ENCODE results near the gene PROZ. TPM values are rescaled to one million over a fixed set of nuclear protein-coding genes. Genes with fewer than 3 reads are reported as not detected.
"Not testable (repeated sequence)": the region's sequence is repeated elsewhere in the genome, so short reads cannot be mapped to it uniquely, and the experiment has no call there.

Gene PROZ
- total RNA-seq, 1 donor from 2014 or later, result not detected

- DNase-seq (ENCODE audit: low read depth) (no peak), FAIRE-seq (no peak)
- Histone ChIP-seq H3K4me2 (ENCODE audit: low read length) (peak overlapping the region; percentile 67), H3K4me1 (ENCODE audit: insufficient read depth, low read length) (peaks cover 3% of the 10 kb centered on the region), H3K79me2 (ENCODE audit: insufficient read depth, low read length) (no peaks in the 10 kb centered on the region), H3K9me3 (ENCODE audit: insufficient read depth, low read depth, low read length) (no peaks in the 10 kb centered on the region), H2AFZ (ENCODE audit: low read depth, low read length) (peak overlapping the region; percentile 47), H3K27ac (ENCODE audit: low read depth, low read length) (no peak overlapping the region), H3K36me3 (ENCODE audit: insufficient read depth, low read length) (no peaks in the 10 kb centered on the region), H3K27me3 (ENCODE audit: insufficient read depth, low read length) (peaks cover 20% of the 10 kb centered on the region), H3K9ac (ENCODE audit: low read length) (no peak overlapping the region), H3K4me3 (ENCODE audit: insufficient read depth, low read depth, low read length) (peak overlapping the region; percentile 5), H4K20me1 (ENCODE audit: insufficient read depth, low read length) (no peaks in the 10 kb centered on the region)
- Mint-ChIP-seq H3K9me3 (ENCODE audit: unreplicated experiment) (peaks cover 3% of the 10 kb centered on the region), H3K4me1 (ENCODE audit: low read depth, unreplicated experiment) (no peaks in the 10 kb centered on the region), H3K36me3 (ENCODE audit: low read depth, unreplicated experiment) (no peaks in the 10 kb centered on the region), H3K27ac (ENCODE audit: unreplicated experiment) (no peak overlapping the region), H3K4me3 (ENCODE audit: unreplicated experiment) (no peak overlapping the region), H3K27me3 (ENCODE audit: low read depth, unreplicated experiment) (peaks cover 11% of the 10 kb centered on the region)
- TF ChIP-seq EZH2 (IDR thresholded peaks at IDR 0.05; ENCODE audit: insufficient read depth, low read length), result peak; percentile 71
- TF ChIP-seq CTCF (IDR thresholded peaks at IDR 0.05; ENCODE audit: insufficient read depth, low read depth, low read length), result no peak
Observed at GRCh38 chr13:113110048-113110851, 48.2 kb upstream of the PROZ start.

DNA sequence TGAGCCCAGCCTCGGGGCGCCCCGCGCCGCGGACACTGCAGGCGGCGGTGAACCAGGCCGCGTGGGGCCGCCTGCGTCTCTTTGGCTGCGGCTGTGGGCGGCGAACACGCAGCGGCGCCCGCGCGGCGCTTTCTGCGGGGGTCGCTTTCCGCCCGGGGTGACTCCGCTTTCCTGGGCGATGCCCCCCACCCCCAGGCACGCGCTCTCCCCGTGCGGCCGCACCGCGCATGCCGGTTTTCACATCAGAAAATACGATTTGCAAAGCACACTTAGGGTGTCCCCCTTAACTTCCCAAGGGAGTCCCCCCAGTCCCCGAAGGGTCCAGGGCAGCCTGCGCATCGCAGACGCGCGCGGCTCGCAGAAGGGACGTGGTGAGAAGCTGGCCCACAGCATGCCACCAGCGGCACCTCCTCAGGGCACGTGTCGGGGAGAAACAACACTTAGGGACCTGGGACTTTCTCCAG, 47.6 kb upstream of the PROZ start:
- Mint-ChIP-seq H3K27me3 (ENCODE audit: low read depth, unreplicated experiment) (peaks cover 15% of the 10 kb centered on the region), H3K36me3 (ENCODE audit: low read depth, unreplicated experiment) (no peaks in the 10 kb centered on the region), H3K27ac (ENCODE audit: unreplicated experiment) (no peak overlapping the region), H3K4me1 (ENCODE audit: low read depth, unreplicated experiment) (no peaks in the 10 kb centered on the region), H3K4me3 (ENCODE audit: unreplicated experiment) (no peak overlapping the region), H3K9me3 (ENCODE audit: unreplicated experiment) (peaks cover 3% of the 10 kb centered on the region)
- H2AFZ ChIP-seq (ENCODE audit: low read depth, low read length), result peak overlapping the region; percentile 47
- FAIRE-seq, result no peak
- peaks cover 20% of the 10 kb centered on the region for H3K27me3 ChIP-seq (ENCODE audit: insufficient read depth, low read length)
- DNase-seq (ENCODE audit: low read depth), result no peak
- H3K9me3 ChIP-seq (ENCODE audit: insufficient read depth, low read depth, low read length), result no peaks in the 10 kb centered on the region
- no peak overlapping the region for H3K9ac ChIP-seq (ENCODE audit: low read length)
- H3K79me2 ChIP-seq (ENCODE audit: insufficient read depth, low read length), result no peaks in the 10 kb centered on the region
- no peaks in the 10 kb centered on the region for H4K20me1 ChIP-seq (ENCODE audit: insufficient read depth, low read length)
- no peak for TF ChIP-seq EZH2 (IDR thresholded peaks at IDR 0.05; ENCODE audit: insufficient read depth, low read length)
- no peak overlapping the region for H3K4me3 ChIP-seq (ENCODE audit: insufficient read depth, low read depth, low read length)
- H3K4me1 ChIP-seq (ENCODE audit: insufficient read depth, low read length), result peaks cover 3% of the 10 kb centered on the region
- H3K4me2 ChIP-seq (ENCODE audit: low read length), result peak overlapping the region; percentile 67
- no peak overlapping the region for H3K27ac ChIP-seq (ENCODE audit: low read depth, low read length)
- H3K36me3 ChIP-seq (ENCODE audit: insufficient read depth, low read length), result no peaks in the 10 kb centered on the region

GRCh38 chr13:113111821-113112220, 46.6 kb upstream of the PROZ start:
- peaks cover 24% of the 10 kb centered on the region for H3K27me3 Mint-ChIP-seq (ENCODE audit: low read depth, unreplicated experiment)
- H3K27me3 ChIP-seq (ENCODE audit: insufficient read depth, low read length), result peaks cover 20% of the 10 kb centered on the region

GRCh38 chr13:113112475-113112874, 46.0 kb upstream of the PROZ start:
- H3K27me3 ChIP-seq (ENCODE audit: insufficient read depth, low read length), result peaks cover 23% of the 10 kb centered on the region
- H3K9ac ChIP-seq (ENCODE audit: low read length); H3K9me3 ChIP-seq (ENCODE audit: insufficient read depth, low read depth, low read length); H3K9me3 Mint-ChIP-seq (ENCODE audit: unreplicated experiment); H3K4me3 Mint-ChIP-seq (ENCODE audit: unreplicated experiment); DNase-seq (ENCODE audit: low read depth); FAIRE-seq; H2AFZ ChIP-seq (ENCODE audit: low read depth, low read length); H3K27ac Mint-ChIP-seq (ENCODE audit: unreplicated experiment); H4K20me1 ChIP-seq (ENCODE audit: insufficient read depth, low read length); H3K4me2 ChIP-seq (ENCODE audit: low read length); H3K4me1 Mint-ChIP-seq (ENCODE audit: low read depth, unreplicated experiment); H3K36me3 Mint-ChIP-seq (ENCODE audit: low read depth, unreplicated experiment); H3K4me1 ChIP-seq (ENCODE audit: insufficient read depth, low read length); H3K36me3 ChIP-seq (ENCODE audit: insufficient read depth, low read length); H3K27ac ChIP-seq (ENCODE audit: low read depth, low read length); H3K4me3 ChIP-seq (ENCODE audit: insufficient read depth, low read depth, low read length); H3K79me2 ChIP-seq (ENCODE audit: insufficient read depth, low read length): not testable (repeated sequence)
- H3K27me3 Mint-ChIP-seq (ENCODE audit: low read depth, unreplicated experiment), result peaks cover 29% of the 10 kb centered on the region

More at GRCh38 chr13:113111821-113112220, 46.6 kb upstream of the PROZ start:
- H3K4me2 ChIP-seq (ENCODE audit: low read length); H3K27ac ChIP-seq (ENCODE audit: low read depth, low read length); H3K4me3 Mint-ChIP-seq (ENCODE audit: unreplicated experiment); H2AFZ ChIP-seq (ENCODE audit: low read depth, low read length); FAIRE-seq; H3K36me3 Mint-ChIP-seq (ENCODE audit: low read depth, unreplicated experiment); H3K79me2 ChIP-seq (ENCODE audit: insufficient read depth, low read length); H3K27ac Mint-ChIP-seq (ENCODE audit: unreplicated experiment); H3K9ac ChIP-seq (ENCODE audit: low read length); H3K4me1 Mint-ChIP-seq (ENCODE audit: low read depth, unreplicated experiment); H4K20me1 ChIP-seq (ENCODE audit: insufficient read depth, low read length); H3K36me3 ChIP-seq (ENCODE audit: insufficient read depth, low read length); H3K9me3 Mint-ChIP-seq (ENCODE audit: unreplicated experiment); H3K4me3 ChIP-seq (ENCODE audit: insufficient read depth, low read depth, low read length); H3K4me1 ChIP-seq (ENCODE audit: insufficient read depth, low read length); DNase-seq (ENCODE audit: low read depth); H3K9me3 ChIP-seq (ENCODE audit: insufficient read depth, low read depth, low read length): not testable (repeated sequence)

Data from astrocyte (in vitro differentiated cells and primary cell).